Endothelial cell of umbilical vein (primary cell): Measurements from ENCODE around the gene SORCS1. TPM values are rescaled to one million over a fixed set of nuclear protein-coding genes. Genes with fewer than 3 reads are reported as not detected.

Source experiments
- BruUV-seq: library from RNA; stranded (reverse); fragments of 400-500 nt; replicated peaks from 2 replicates; lab custom pipeline; 2021; lab: Mats Ljungman, UMichigan
- CTCF ChIA-PET: fragments of 300-600, 350-600 bp; sonication (Branson Sonifier 250); formaldehyde crosslinking; loops from one replicate; lab custom pipeline; 2021; ENCODE audit warnings: antibody characterized with exemption, inconsistent platforms; lab: Charles Lee
- POLR2A ChIA-PET: fragments of 300-600, 350-600 bp; sonication (Branson Sonifier 250); formaldehyde crosslinking; loops from one replicate; lab custom pipeline; 2021; ENCODE audit warnings: antibody characterized with exemption, inconsistent platforms; lab: Charles Lee
- DNase-seq: peaks from one replicate; pipeline ENCODE4 v3.0.0-alpha.2; 2011; ENCODE audit warnings: low read depth, low spot score
- FAIRE-seq: peaks from 2 replicates; lab custom pipeline; 2011; peaks lifted over from hg19 to GRCh38; lab: Jason Lieb, UNC
- H2AFZ ChIP-seq: 2 replicates; pipeline ENCODE4 v1.6.0; 2012; ENCODE audit warnings: low read depth, low read length, control low read depth, inconsistent platforms
- H3K27ac ChIP-seq: 2 replicates; pipeline ENCODE4 v1.5.1; 2011; ENCODE audit warnings: low read depth, mild to moderate bottlenecking, control low read depth, low read length, moderate library complexity; ENCODE audit not compliant: insufficient read depth
- H3K27me3 ChIP-seq, 2 experiments: 2 replicates each; pipeline versions ENCODE4 v1.6.0 to v1.6.1; 2011; ENCODE audit warnings: low read length in 2 of 2, mixed read lengths in 1 of 2; ENCODE audit not compliant: control insufficient read depth in 2 of 2, insufficient read depth in 2 of 2
- H3K36me3 ChIP-seq, 2 experiments: 2 replicates in 1 of 2; 3 replicates in 1 of 2; pipeline ENCODE4 v1.5.1; 2011; ENCODE audit warnings: low read length in 2 of 2, mild to moderate bottlenecking in 1 of 2, moderate library complexity in 1 of 2; ENCODE audit not compliant: control insufficient read depth in 2 of 2, insufficient read depth in 2 of 2; ENCODE audit errors: extremely low read depth in 1 of 2
- H3K4me1 ChIP-seq: 3 replicates; pipeline ENCODE4 v1.5.1; 2011; ENCODE audit warnings: mild to moderate bottlenecking, low read length; ENCODE audit not compliant: control insufficient read depth, insufficient read depth; ENCODE audit errors: extremely low read depth
- H3K4me2 ChIP-seq: 2 replicates; pipeline ENCODE4 v1.6.1; 2011; ENCODE audit warnings: low read length, control low read depth, mixed read lengths; ENCODE audit not compliant: insufficient read depth
- H3K4me3 ChIP-seq, 3 experiments: fragments of 200-600 bp in 1 of 3; sonication (generic), shearing (Covaris generic) in 1 of 3; replicated peaks in 1 of 3; 2 replicates each; pipeline ENCODE4 v1.5.1; 2011 to 2016; ENCODE audit warnings: control low read depth in 3 of 3, low read length in 3 of 3, mild to moderate bottlenecking in 2 of 3, inconsistent platforms in 1 of 3, low read depth in 1 of 3, moderate library complexity in 1 of 3; ENCODE audit not compliant: insufficient read depth in 1 of 3
- H3K79me2 ChIP-seq: 2 replicates; pipeline ENCODE4 v1.6.0; 2012; ENCODE audit warnings: low read length, inconsistent platforms; ENCODE audit not compliant: control insufficient read depth, insufficient read depth
- H3K9ac ChIP-seq: replicated peaks from 2 replicates; pipeline ENCODE3; 2011; ENCODE audit warnings: low read length, control low read depth; ENCODE audit not compliant: insufficient read depth; ENCODE audit errors: extremely low read depth
- H3K9me1 ChIP-seq: replicated peaks from 3 replicates; pipeline ENCODE4 v1.6.0; 2011; ENCODE audit warnings: mild to moderate bottlenecking, low read length; ENCODE audit not compliant: control insufficient read depth, insufficient read depth; ENCODE audit errors: extremely low read depth
- H3K9me3 ChIP-seq: replicated peaks from 2 replicates; pipeline ENCODE4 v1.5.1; 2012; ENCODE audit warnings: low read length, inconsistent platforms; ENCODE audit not compliant: control insufficient read depth, insufficient read depth
- H4K20me1 ChIP-seq: replicated peaks from 2 replicates; pipeline ENCODE3; 2011; ENCODE audit warnings: mild to moderate bottlenecking, low read length; ENCODE audit not compliant: control insufficient read depth, insufficient read depth; ENCODE audit errors: extremely low read depth
- CTCF ChIP-seq, 2 donors: IDR thresholded peaks; 1 replicate in 1 of 2; 2 replicates in 1 of 2; pipeline ENCODE4 v1.5.1; 2011; ENCODE audit warnings: low read length in 2 of 2, mild to moderate bottlenecking in 2 of 2, moderate library complexity in 2 of 2, control low read depth in 1 of 2, inconsistent platforms in 1 of 2, low read depth in 1 of 2; ENCODE audit not compliant: insufficient read depth in 1 of 2; ENCODE audit errors: extremely low read depth in 1 of 2
- EZH2 ChIP-seq: IDR thresholded peaks from 2 replicates; pipeline ENCODE4 v1.6.1; 2012; ENCODE audit warnings: borderline replicate concordance, low read depth, mild to moderate bottlenecking, moderate library complexity, low read length, inconsistent platforms; ENCODE audit not compliant: severe bottlenecking
- FOS ChIP-seq: IDR thresholded peaks from 2 replicates; pipeline ENCODE4 v1.6.1; 2011; ENCODE audit warnings: mild to moderate bottlenecking, low read length, moderate library complexity, borderline replicate concordance; ENCODE audit not compliant: insufficient read depth
- GATA2 ChIP-seq: IDR thresholded peaks from 2 replicates; pipeline ENCODE4 v1.7.0; 2011; ENCODE audit warnings: low read depth, mild to moderate bottlenecking, moderate library complexity, mixed read lengths, low read length; ENCODE audit not compliant: insufficient read length, insufficient read depth
- JUN ChIP-seq: IDR thresholded peaks from 2 replicates; pipeline ENCODE4 v1.6.1; 2011; ENCODE audit warnings: borderline replicate concordance, low read depth; ENCODE audit not compliant: insufficient read length, insufficient read depth
- MAX ChIP-seq: IDR thresholded peaks from 2 replicates; pipeline ENCODE4 v1.6.1; 2011; ENCODE audit not compliant: insufficient read depth, insufficient read length
- MYC ChIP-seq: IDR thresholded peaks from one replicate; pipeline ENCODE4 v1.6.1; 2011; ENCODE audit warnings: mild to moderate bottlenecking, low read depth, low read length
- POLR2A ChIP-seq: IDR thresholded peaks from 2 replicates; pipeline ENCODE4 v1.6.1; 2012; ENCODE audit warnings: low read depth, mild to moderate bottlenecking, control low read depth, low read length
- POLR2AphosphoS5 ChIP-seq: IDR thresholded peaks from 2 replicates; pipeline ENCODE4 v1.6.1; 2012; ENCODE audit warnings: low read depth, mild to moderate bottlenecking, control low read depth, low read length, moderate library complexity; ENCODE audit not compliant: insufficient read depth
- dilution Hi-C: fragments of 300-500 bp; cut with MboI; formaldehyde crosslinking; loops from one replicate; pipeline ENCODE4 v1.15.0; 2019; ENCODE audit warnings: low sequenced_read_pairs; ENCODE audit not compliant: extremely low pct_ligation_motif_present
- intact Hi-C: fragments of 100-400 bp; cut with micrococcal nuclease; formaldehyde crosslinking; loops from one replicate; pipeline ENCODE4 v1.10.0; 2022
- polyA plus RNA-seq, 4 experiments: library from polyadenylated mRNA; depleted of rRNA in 3 of 4; stranded (reverse) in 3 of 4; unstranded in 1 of 4; fragments of >200 nt; gene quantifications; 2 replicates each; pipeline versions ENCODE4 v1.2.1 to v1.2.3, GENCODE V29; 2011 to 2012; ENCODE audit warnings: missing spikeins in 1 of 4
- total RNA-seq: library from RNA; stranded (reverse); gene quantifications from 2 replicates; pipeline ENCODE4 v1.2.3, GENCODE V29; 2021

The SORCS1 gene
- total and polyA plus RNA-seq, 2 donors (not counting 3 experiments of a cell fraction or from before 2014, with no cell fraction given), result not detected

- no peaks in the 10 kb centered on the region for H3K79me2 ChIP-seq
- DNase-seq, result no peak
- no peaks in the 10 kb centered on the region for H4K20me1 ChIP-seq
- no peak overlapping the region for H3K9ac ChIP-seq
- no peak overlapping the region for H3K27ac ChIP-seq
- TF ChIP-seq EZH2 (no peak), JUN (no peak), POLR2A (no peak), CTCF (IDR thresholded peaks at IDR 0.05; ENCODE audit: extremely low read depth in 1 of 2, insufficient read depth in 1 of 2, low read depth in 1 of 2, low read length in 2 of 2) (no peak), POLR2AphosphoS5 (no peak), MAX (no peak), MYC (no peak), FOS (no peak), GATA2 (no peak)
- no peak overlapping the region for H3K4me3 ChIP-seq
- H3K27me3 ChIP-seq, result no peaks in the 10 kb centered on the region
- no peak for FAIRE-seq
- H3K36me3 ChIP-seq, result no peaks in the 10 kb centered on the region
- peaks cover 7% of the 10 kb centered on the region for H3K9me3 ChIP-seq
- no TSS peak for BruUV-seq
- ChIA-PET POLR2A (no interaction called here), CTCF (no interaction called here)
- intact Hi-C loops (no loop called here), dilution Hi-C loops (no loop called here)
- no peak overlapping the region for H2AFZ ChIP-seq
- H3K4me1 ChIP-seq, result no peaks in the 10 kb centered on the region
- no peaks in the 10 kb centered on the region for H3K9me1 ChIP-seq
- H3K4me2 ChIP-seq, result no peak overlapping the region
These were observed 226.0 kb downstream of the SORCS1 start for GRCh38 chr10:106938513-106938912.
